Cardiac muscle cell (in vitro differentiated cells and primary cell): ENCODE data around the gene STEAP3. TPM values are rescaled to one million over a fixed set of nuclear protein-coding genes. Genes with fewer than 3 reads are reported as not detected.
A peak's percentile ranks its signal among the peaks of the same experiment; 100 is the strongest.

Experiments
- DNase-seq, 2 donors: peaks; one replicate each; pipeline versions ENCODE4 v3.0.0 to v3.0.0-alpha.2; 2010 to 2017; ENCODE audit warnings: low read depth in 1 of 2, low spot score in 1 of 2
- H3K27ac ChIP-seq: fragments of 200-600 bp; sonication (generic); 2 replicates; pipeline ENCODE4 v1.5.1; 2016
- H3K27me3 ChIP-seq: fragments of 200-600 bp; sonication (generic); 2 replicates; pipeline ENCODE4 v1.6.0; 2016; ENCODE audit warnings: control low read depth
- H3K36me3 ChIP-seq: fragments of 200-600 bp; sonication (generic); 2 replicates; pipeline ENCODE4 v1.5.1; 2016; ENCODE audit warnings: control low read depth
- H3K4me1 ChIP-seq: fragments of 200-600 bp; sonication (generic); 2 replicates; pipeline ENCODE4 v1.8.1; 2017; ENCODE audit warnings: low read depth, mild to moderate bottlenecking, mixed run types
- H3K4me3 ChIP-seq: fragments of 200-600 bp; sonication (generic); 2 replicates; pipeline ENCODE4 v1.5.1; 2016; ENCODE audit warnings: mild to moderate bottlenecking
- H3K9me3 ChIP-seq: fragments of 200-600 bp; sonication (generic); 2 replicates; pipeline ENCODE4 v1.5.1; 2017; ENCODE audit warnings: low read depth, mild to moderate bottlenecking, control low read depth
- CTCF ChIP-seq: IDR thresholded peaks from 2 replicates; pipeline ENCODE4 v1.5.1; 2012; ENCODE audit warnings: low read depth, mild to moderate bottlenecking, low read length
- polyA plus RNA-seq: library from polyadenylated mRNA; unstranded; fragments of >200 nt; fragmentation: Nextera tagmentation; extraction: Ambion mirVana; gene quantifications from 2 replicates; pipeline ENCODE4 v1.2.1, GENCODE V29; 2016
- total RNA-seq: library from RNA; depleted of rRNA; stranded (reverse); fragments of >200 nt; gene quantifications from 2 replicates; pipeline ENCODE4 v1.2.3, GENCODE V29; 2016

The STEAP3 gene
- total and polyA plus RNA-seq, 2 experiments from 2014 or later = 3.8 to 4.5 TPM

- H3K36me3 ChIP-seq = no peaks in the 10 kb centered on the region
- no peaks in the 10 kb centered on the region for H3K27me3 ChIP-seq
- H3K9me3 ChIP-seq = no peaks in the 10 kb centered on the region
- TF ChIP-seq CTCF = no peak
- DNase-seq = peak in 1 of 2 donors; percentile 52
- H3K4me1 ChIP-seq = peaks cover 20% of the 10 kb centered on the region
- H3K4me3 ChIP-seq = no peak overlapping the region
- no peak overlapping the region for H3K27ac ChIP-seq
Measured at GRCh38 chr2:119259296-119259860, 35.7 kb downstream of the STEAP3 start.

- peak; percentile 41 to 70 for DNase-seq
- Histone ChIP-seq H3K36me3 (no peaks in the 10 kb centered on the region), H3K4me3 (no peak overlapping the region), H3K27ac (no peak overlapping the region), H3K27me3 (no peaks in the 10 kb centered on the region), H3K4me1 (peaks cover 20% of the 10 kb centered on the region), H3K9me3 (no peaks in the 10 kb centered on the region)
- no peak for TF ChIP-seq CTCF
Measured at GRCh38 chr2:119260646-119261492, 37.2 kb downstream of the STEAP3 start.

GRCh38 chr2:119261493-119262225 is 38.0 kb downstream of the STEAP3 start:
- Histone ChIP-seq H3K27ac (no peak overlapping the region), H3K36me3 (no peaks in the 10 kb centered on the region), H3K9me3 (no peaks in the 10 kb centered on the region), H3K27me3 (no peaks in the 10 kb centered on the region), H3K4me1 (peaks cover 17% of the 10 kb centered on the region), H3K4me3 (no peak overlapping the region)
- TF ChIP-seq CTCF = no peak
- no peak for DNase-seq

- H3K27ac ChIP-seq = no peak overlapping the region
- H3K4me1 ChIP-seq = peaks cover 8% of the 10 kb centered on the region
- no peaks in the 10 kb centered on the region for H3K9me3 ChIP-seq
- H3K27me3 ChIP-seq = no peaks in the 10 kb centered on the region
- no peak for TF ChIP-seq CTCF
- no peak overlapping the region for H3K4me3 ChIP-seq
- no peaks in the 10 kb centered on the region for H3K36me3 ChIP-seq
- DNase-seq = no peak
Measured at GRCh38 chr2:119263025-119263424, 39.4 kb downstream of the STEAP3 start.

- no peak overlapping the region for H3K4me3 ChIP-seq
- TF ChIP-seq CTCF = no peak
- H3K36me3 ChIP-seq = no peaks in the 10 kb centered on the region
- H3K27ac ChIP-seq = no peak overlapping the region
- DNase-seq = no peak
- no peaks in the 10 kb centered on the region for H3K9me3 ChIP-seq
- peaks cover 8% of the 10 kb centered on the region for H3K4me1 ChIP-seq
- no peaks in the 10 kb centered on the region for H3K27me3 ChIP-seq
Measured at GRCh38 chr2:119263656-119264055, 40.0 kb downstream of the STEAP3 start.
